HG03280 (cell line): ENCODE data around the gene PEX11A.
"Not testable (repeated sequence)": the region's sequence is repeated elsewhere in the genome, so short reads cannot be mapped to it uniquely, and the experiment has no call there.

ENCODE experiments used
- ATAC-seq: cut with Tn5 transposase; IDR thresholded peaks from one replicate; pipeline ENCODE4 v1.9.1; 2021; ENCODE audit warnings: mild to moderate bottlenecking, moderate library complexity; ENCODE audit not compliant: unreplicated experiment

PEX11A gene, protein sequence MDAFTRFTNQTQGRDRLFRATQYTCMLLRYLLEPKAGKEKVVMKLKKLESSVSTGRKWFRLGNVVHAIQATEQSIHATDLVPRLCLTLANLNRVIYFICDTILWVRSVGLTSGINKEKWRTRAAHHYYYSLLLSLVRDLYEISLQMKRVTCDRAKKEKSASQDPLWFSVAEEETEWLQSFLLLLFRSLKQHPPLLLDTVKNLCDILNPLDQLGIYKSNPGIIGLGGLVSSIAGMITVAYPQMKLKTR

GRCh38 chr15:89690276-89691218, at the start of gene PEX11A, which contains the start of gene WDR93:
Gene PEX11A, minus strand, starts transcription at chr15:89690754. Its CDS starts 122 bp downstream, at chr15:89690632.
Gene WDR93, plus strand, starts transcription at chr15:89690811. Its CDS starts 10,936 bp downstream, at chr15:89701747.
- peak; percentile 94 for ATAC-seq

DNA sequence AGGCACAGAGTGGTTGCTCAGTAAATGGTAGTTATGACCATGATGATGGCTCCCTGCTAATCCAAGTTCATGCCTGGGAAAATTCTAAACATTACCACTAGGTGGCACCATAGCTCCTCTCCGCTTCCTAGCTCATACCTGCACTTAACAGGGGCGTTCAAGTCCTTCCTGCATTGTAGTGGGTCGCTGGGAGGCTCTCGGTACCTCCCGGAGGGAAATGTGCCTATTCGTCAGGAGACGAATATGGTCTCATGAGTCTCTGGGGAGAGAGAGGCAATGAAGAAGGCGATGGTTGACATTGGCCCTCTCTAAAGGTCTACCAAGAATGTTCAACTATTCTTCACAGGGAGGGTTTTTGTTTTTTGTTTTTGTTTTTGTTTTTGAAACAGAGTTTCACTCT, 49.6 kb upstream of the PEX11A start:
- ATAC-seq: peak; percentile 88

- no peak for ATAC-seq
Observed at GRCh38 chr15:89735773-89736172, 45.2 kb upstream of the PEX11A start.

DNA sequence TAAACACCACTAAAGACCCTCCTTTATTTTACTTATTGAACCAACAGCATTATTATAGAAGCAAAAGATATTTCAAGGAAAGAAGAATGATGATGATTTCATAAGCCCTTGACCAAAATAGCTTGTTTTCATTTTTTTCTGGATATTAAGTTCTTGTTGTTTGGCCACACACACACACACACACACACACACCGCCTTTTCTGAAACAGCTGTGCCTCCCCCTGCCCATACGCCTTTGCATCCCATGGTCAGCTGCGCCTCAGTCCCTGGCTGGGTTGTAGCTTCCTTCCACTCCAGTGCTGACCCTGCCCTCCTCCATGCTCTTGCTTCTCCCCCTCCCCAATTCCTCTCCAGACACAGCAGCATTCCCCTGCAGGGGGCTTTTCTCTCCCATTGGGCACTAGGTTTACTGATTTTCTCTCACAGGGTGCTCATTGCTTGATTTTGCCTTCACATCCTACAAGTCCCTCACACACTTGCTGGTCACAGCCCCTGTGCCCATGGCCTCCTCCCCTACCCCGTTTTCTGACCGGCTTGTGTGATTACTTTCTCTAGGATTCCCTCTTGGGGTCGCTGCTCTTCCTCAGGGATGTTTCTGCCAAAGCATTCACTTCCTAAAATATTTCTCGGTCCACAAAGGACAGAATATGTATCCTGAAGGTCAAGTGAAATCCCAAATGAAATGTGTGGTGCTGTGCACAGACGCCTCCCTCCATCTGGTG, 42.1 kb upstream of the PEX11A start:
- no peak for ATAC-seq

DNA sequence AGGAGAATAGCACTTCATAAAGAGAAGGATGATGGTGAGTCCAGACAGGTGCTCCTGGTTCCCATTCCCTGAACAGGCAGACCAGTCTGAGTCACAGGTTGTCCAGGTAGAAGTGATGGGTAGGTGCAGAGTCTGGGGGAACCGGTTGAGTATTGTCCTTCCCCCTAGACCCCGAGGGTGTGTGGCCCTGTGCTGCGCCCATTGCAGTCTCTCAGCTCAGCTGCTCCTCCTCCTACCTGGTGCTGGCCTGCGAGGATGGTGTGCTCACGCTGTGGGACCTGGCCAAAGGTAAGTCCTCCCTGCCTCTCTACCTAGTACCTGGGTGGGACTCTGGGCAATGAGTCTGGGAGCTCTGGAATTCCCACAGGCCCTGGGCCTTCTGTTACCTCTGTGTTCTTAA, 40.7 kb upstream of the PEX11A start:
- ATAC-seq: no peak

GRCh38 chr15:89728254-89728653, 37.7 kb upstream of the PEX11A start:
- ATAC-seq: no peak

DNA sequence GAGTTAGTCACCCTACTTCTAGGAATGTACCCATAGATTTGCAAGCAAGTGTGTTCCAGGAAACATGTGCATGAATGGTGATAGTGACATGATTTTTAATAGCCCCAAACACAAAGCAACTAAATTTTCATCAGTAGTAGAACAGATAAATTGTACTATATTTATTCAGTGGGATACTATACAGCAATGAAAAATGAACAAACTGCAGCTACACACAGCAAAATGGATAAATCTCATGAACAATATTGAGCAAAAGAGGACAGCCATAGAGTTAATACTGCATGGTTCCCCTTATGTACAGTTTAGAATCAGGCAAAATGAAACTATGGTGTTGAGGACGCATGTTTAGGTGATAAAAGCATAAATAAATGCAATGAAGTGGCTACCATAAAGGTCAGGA, 34.5 kb upstream of the PEX11A start:
- no peak for ATAC-seq

- no peak for ATAC-seq
Observed at GRCh38 chr15:89724621-89725020, 34.1 kb upstream of the PEX11A start.

- ATAC-seq: no peak
Observed at GRCh38 chr15:89723031-89723430, 32.5 kb upstream of the PEX11A start.

DNA sequence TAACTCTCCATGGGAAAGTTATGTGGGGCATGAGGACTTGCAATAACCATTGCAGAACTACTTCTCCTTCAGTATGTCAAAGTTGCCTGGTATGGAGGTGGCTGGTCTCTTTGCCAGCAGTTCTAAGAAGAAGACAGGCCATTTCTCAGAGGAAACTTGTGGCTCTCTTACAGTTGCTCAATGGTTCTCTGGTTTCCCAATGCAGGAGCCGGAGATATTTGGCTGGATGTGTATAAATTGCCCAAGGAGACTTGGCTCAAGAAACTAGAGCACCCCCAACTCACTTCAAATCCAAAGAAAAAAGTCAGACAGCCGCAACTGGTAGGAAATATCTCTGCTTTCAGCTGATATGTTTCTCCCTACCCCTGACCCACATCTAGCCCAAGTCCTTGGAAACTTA, 24.2 kb upstream of the PEX11A start:
- no peak for ATAC-seq

GRCh38 chr15:89707577-89707976, 17.0 kb upstream of the PEX11A start:
- ATAC-seq: no peak

- no peak for ATAC-seq
Observed at GRCh38 chr15:89704411-89704810, 13.9 kb upstream of the PEX11A start.

DNA sequence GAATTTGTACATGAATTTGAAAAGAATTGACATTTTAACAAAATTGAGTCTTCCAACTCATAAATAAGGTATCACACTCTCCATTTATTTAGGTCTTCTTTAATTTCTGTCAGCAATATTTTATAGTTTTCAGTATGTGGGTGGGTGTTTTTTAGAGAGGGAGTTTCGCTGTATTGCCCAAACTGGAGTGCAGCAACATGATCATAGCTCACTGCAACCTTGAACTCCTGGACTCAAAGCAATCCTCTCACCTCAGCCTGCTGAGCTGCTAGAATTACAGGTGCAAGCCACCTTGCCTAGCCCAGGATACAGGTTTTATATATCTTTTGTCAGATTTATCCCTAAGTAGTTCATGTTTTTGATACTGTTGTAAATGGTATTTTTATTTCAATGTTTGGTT, 4.6 kb upstream of the PEX11A start:
- ATAC-seq: no peak

GRCh38 chr15:89693696-89694095, 3.1 kb upstream of the PEX11A start:
- ATAC-seq: no peak

GRCh38 chr15:89693091-89693490, 2.5 kb upstream of the PEX11A start:
- ATAC-seq: no peak

DNA sequence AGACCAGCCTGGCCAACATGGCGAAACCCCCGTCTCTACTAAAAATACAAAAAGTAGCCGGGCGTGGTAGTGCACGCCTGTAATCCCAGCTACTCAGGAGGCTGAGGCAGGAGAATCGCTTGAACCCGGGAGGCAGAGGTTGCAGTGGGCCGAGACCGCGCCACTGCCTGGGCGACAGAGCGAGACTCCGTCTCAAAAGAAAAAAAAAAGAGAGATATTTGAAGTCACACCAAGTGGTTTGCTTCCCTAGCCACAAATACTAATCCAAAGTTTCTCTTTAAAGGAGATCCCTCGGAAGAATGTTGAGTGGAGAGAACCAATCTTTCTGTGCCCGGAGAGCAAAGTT, 651 bp downstream of the PEX11A start:
- not testable (repeated sequence) for ATAC-seq

GRCh38 chr15:89686522-89686921, 4.0 kb downstream of the PEX11A start:
- ATAC-seq: no peak

DNA sequence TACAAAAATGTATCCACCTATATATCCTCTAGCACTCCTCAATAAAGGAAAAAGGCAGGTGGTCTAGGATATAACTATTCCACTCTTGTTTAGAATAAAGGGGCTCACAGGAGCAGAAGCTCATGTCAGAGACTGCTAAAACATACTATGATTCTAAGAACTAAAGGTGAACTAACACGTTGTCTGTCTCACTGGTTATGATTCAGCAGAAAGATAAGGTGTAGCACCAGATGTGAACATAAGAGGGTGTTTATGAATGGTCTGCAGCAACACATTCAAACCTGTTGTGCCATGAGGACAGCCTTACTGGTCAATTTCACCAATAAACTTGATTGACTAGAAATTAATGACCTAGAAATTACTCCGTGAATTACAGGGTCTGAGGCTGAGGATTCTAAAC, 4.6 kb downstream of the PEX11A start:
- ATAC-seq: no peak

- no peak for ATAC-seq
Observed at GRCh38 chr15:89681146-89681545, 9.4 kb downstream of the PEX11A start.

GRCh38 chr15:89680282-89680873, 10.2 kb downstream of the PEX11A start:
- no peak for ATAC-seq

GRCh38 chr15:89679212-89679611, 11.3 kb downstream of the PEX11A start, which contains the start of gene PLIN1:
Gene PLIN1, minus strand, starts transcription at chr15:89679367. Its CDS starts 1,878 bp downstream, at chr15:89677489.
- no peak for ATAC-seq
